ENCODE measurements around the gene TMEM179.

TMEM179 gene

DNA sequence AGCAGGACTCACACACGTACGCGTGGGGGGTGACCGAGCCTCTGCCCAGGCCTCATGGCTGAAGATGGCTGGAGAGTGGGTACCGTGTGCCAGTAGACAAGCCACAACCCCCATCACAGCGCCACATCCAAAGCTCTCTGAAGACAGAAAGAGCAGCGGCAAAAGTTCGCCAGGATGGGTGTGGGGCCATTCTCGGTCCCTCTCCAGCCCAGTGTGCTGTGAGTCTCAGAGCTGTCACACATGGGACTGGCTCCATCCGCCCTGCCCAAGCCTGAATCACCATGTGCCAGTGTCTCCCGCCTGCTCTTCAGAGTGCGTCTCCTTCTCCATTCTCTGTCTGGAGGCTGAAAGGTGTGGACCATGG is 5.7 kb downstream of the TMEM179 start:
- no peak overlapping the region for H3K4me3 ChIP-seq (ENCODE audit: low read depth, low read length)
- DNase-seq (ENCODE audit: low read depth) = no peak

GRCh38 chr14:104598039-104598909 is 6.3 kb downstream of the TMEM179 start:
- DNase-seq (ENCODE audit: low read depth) = no peak
- H3K4me3 ChIP-seq (ENCODE audit: low read depth, low read length) = no peak overlapping the region
- TF ChIP-seq CTCF (conservative IDR thresholded peaks at IDR 0.05; ENCODE audit: low read depth, low read length) = no peak

More for the DNA sequence above, 5.7 kb downstream of the TMEM179 start:
- TF ChIP-seq CTCF (conservative IDR thresholded peaks at IDR 0.05; ENCODE audit: low read depth, low read length) = no peak

DNA sequence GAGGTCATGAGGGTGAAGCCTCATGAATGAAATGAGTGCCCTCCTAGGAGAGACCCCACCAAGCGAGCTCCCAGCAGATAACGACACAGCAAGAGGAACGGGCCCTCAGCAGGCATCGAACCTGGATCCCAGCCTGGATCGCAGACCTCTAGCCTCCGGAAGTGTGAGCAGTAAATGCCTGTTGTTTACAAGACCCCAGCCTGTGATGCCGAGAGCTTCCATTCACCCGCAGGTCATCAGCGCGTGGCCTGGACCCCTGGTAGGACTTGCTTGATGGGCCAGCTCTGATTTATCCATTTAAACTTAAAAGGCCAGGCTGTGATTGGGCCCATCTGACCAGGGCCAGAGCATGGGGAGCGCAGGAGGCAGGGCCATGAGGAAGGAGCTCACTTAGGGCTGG is 7.0 kb downstream of the TMEM179 start:
- no peak overlapping the region for H3K4me3 ChIP-seq (ENCODE audit: low read depth, low read length)
- TF ChIP-seq CTCF (conservative IDR thresholded peaks at IDR 0.05; ENCODE audit: low read depth, low read length) = no peak
- no peak for DNase-seq (ENCODE audit: low read depth)

DNA sequence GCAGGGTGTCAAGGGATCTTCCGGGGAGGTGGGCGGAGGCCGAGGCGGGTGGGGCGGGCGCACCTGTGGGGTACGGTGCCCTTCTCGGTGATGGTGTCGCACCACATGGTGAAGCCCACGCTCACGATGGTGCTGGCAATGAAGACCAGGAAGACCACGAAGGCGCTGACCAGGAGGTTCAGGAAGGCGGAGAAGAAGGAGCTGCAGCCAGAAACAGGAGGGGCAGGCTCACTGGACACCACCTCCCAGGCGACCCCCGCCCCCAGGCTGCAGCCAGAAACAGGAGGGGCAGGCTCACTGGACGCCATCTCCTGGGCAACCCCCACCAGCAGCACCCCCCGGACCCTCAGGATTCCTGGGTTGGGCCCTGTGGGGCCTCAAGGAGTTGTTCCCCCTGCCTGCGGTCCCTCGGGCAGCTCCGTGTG is 7.6 kb downstream of the TMEM179 start:
- no peak for TF ChIP-seq CTCF (conservative IDR thresholded peaks at IDR 0.05; ENCODE audit: low read depth, low read length)
- no peak for DNase-seq (ENCODE audit: low read depth)
- no peak overlapping the region for H3K4me3 ChIP-seq (ENCODE audit: low read depth, low read length)

DNA sequence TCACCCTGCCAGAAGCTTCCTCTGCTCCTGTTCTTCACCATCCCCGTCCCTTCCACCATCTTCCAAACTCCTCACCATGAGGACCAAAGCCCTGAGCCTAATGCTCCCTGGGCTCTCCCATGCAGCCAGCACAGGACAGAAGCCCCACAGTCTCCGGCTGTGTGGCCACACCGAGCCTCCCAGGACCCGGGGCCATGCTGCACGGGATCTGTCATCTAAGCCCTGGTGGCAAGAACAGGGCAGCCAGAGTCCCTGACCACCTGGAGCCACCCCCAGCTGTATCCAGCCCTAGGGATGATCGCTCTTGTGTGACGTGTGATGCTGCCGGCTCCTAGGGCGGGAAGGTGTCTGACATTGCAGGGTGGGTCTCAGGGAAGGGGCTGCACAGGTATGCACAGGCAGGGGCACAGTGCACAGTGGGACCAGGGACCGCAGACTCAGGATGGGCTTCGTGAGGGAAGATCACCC is 8.1 kb downstream of the TMEM179 start:
- DNase-seq (ENCODE audit: low read depth) = no peak
- no peak overlapping the region for H3K4me3 ChIP-seq (ENCODE audit: low read depth, low read length)
- no peak for TF ChIP-seq CTCF (conservative IDR thresholded peaks at IDR 0.05; ENCODE audit: low read depth, low read length)

DNA sequence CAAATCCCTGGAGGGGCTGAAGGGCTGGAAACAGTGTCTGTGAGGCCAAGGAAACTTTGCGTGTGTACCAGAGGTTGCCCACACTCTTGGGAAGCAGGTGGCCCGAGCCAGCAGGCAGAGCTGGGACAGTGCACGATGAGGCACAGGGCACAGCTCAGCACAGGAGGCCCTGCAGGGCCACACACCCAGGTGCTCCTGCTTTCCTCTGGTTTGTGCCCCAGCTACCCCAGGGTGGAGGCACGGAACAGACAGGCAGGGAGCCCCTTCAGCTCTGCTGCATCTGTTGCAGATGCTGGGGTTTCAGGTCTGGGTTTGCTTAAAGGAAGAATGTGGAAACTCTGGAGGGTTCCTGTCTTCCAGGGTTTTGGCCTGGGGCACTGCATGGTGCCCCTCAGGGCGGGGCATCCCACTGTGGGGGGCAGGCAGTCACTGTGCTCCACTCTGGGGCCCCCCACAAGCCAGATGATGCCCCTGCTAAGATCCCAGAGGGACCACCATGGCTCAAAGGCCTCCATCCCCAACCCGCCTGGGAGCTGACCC is 8.6 kb downstream of the TMEM179 start:
- no peak overlapping the region for H3K4me3 ChIP-seq (ENCODE audit: low read depth, low read length)
- TF ChIP-seq CTCF (conservative IDR thresholded peaks at IDR 0.05; ENCODE audit: low read depth, low read length) = no peak
- no peak for DNase-seq (ENCODE audit: low read depth)
